Mesenchymal stem cell (in vitro differentiated cells and primary cell): ENCODE data around the gene GTF2A2.
A peak's percentile ranks its signal among the peaks of the same experiment; 100 is the strongest.

Experiments used
- DNase-seq: peaks from one replicate; pipeline ENCODE4 v3.0.0-alpha.2; 2013
- H2AFZ ChIP-seq: one replicate; pipeline ENCODE4 v1.6.1; 2013; ENCODE audit warnings: low read depth, mild to moderate bottlenecking, control low read depth, inconsistent platforms, low read length, moderate library complexity
- H2AK5ac ChIP-seq: 2 replicates; pipeline ENCODE4 v1.6.1; 2013; ENCODE audit warnings: low read length, moderate library complexity, mild to moderate bottlenecking, inconsistent platforms; ENCODE audit not compliant: severe bottlenecking
- H2BK120ac ChIP-seq: one replicate; pipeline ENCODE4 v1.6.1; 2013; ENCODE audit warnings: low read depth, mild to moderate bottlenecking, inconsistent platforms, low read length, moderate library complexity
- H2BK12ac ChIP-seq, 2 experiments: one replicate each; pipeline ENCODE4 v1.6.1; 2013; ENCODE audit warnings: inconsistent platforms in 2 of 2, low read length in 2 of 2, mild to moderate bottlenecking in 2 of 2, moderate library complexity in 2 of 2, control low read depth in 1 of 2
- H2BK15ac ChIP-seq: one replicate; pipeline ENCODE4 v1.6.1; 2013; ENCODE audit warnings: mild to moderate bottlenecking, low read depth, inconsistent platforms; ENCODE audit not compliant: poor library complexity, severe bottlenecking
- H2BK5ac ChIP-seq: 2 replicates; pipeline ENCODE4 v1.6.1; 2013; ENCODE audit warnings: low read depth, mild to moderate bottlenecking, low read length, control low read depth, inconsistent platforms; ENCODE audit not compliant: poor library complexity, severe bottlenecking
- H3K14ac ChIP-seq, 2 experiments: one replicate each; pipeline ENCODE4 v1.6.1; 2013; ENCODE audit warnings: inconsistent platforms in 2 of 2, low read length in 2 of 2, control low read depth in 1 of 2, mild to moderate bottlenecking in 1 of 2, moderate library complexity in 1 of 2
- H3K18ac ChIP-seq, 2 experiments: one replicate each; pipeline ENCODE4 v1.6.1; 2013; ENCODE audit warnings: inconsistent platforms in 2 of 2, low read length in 2 of 2, control low read depth in 1 of 2, low read depth in 1 of 2, mild to moderate bottlenecking in 1 of 2
- H3K23ac ChIP-seq, 2 experiments: one replicate each; pipeline ENCODE4 v1.6.1; 2013; ENCODE audit warnings: inconsistent platforms in 2 of 2, low read length in 2 of 2, mild to moderate bottlenecking in 2 of 2, moderate library complexity in 2 of 2, control low read depth in 1 of 2
- H3K27ac ChIP-seq: 2 replicates; pipeline ENCODE4 v1.5.1; 2013; ENCODE audit warnings: mild to moderate bottlenecking, moderate library complexity, low read length, control low read depth, inconsistent platforms; ENCODE audit not compliant: poor library complexity, severe bottlenecking
- H3K27me3 ChIP-seq, 2 experiments: 2 replicates each; pipeline versions ENCODE4 v1.6.1 to v1.7.0; 2013; ENCODE audit warnings: low read length in 2 of 2, mild to moderate bottlenecking in 2 of 2, moderate library complexity in 2 of 2, control low read depth in 1 of 2, inconsistent platforms in 1 of 2; ENCODE audit not compliant: control insufficient read depth in 1 of 2, insufficient read depth in 1 of 2
- H3K36me3 ChIP-seq, 2 experiments: 2 replicates each; pipeline versions ENCODE4 v1.6.1 to v1.7.0; 2013; ENCODE audit warnings: low read length in 2 of 2, control low read depth in 1 of 2, inconsistent platforms in 1 of 2, low read depth in 1 of 2, mild to moderate bottlenecking in 1 of 2; ENCODE audit not compliant: insufficient read depth in 2 of 2, control insufficient read depth in 1 of 2
- H3K4ac ChIP-seq, 2 experiments: one replicate each; pipeline ENCODE4 v1.6.1; 2013; ENCODE audit warnings: inconsistent platforms in 2 of 2, low read length in 2 of 2, mild to moderate bottlenecking in 2 of 2, moderate library complexity in 2 of 2, control low read depth in 1 of 2, low read depth in 1 of 2
- H3K4me1 ChIP-seq: 2 replicates; pipeline ENCODE4 v1.6.1; 2013; ENCODE audit warnings: low read depth, low read length, control low read depth; ENCODE audit not compliant: control insufficient read depth, insufficient read depth
- H3K4me2 ChIP-seq: 2 replicates; pipeline ENCODE4 v1.6.1; 2013; ENCODE audit warnings: low read length, mild to moderate bottlenecking, inconsistent platforms; ENCODE audit not compliant: poor library complexity, severe bottlenecking
- H3K4me3 ChIP-seq, 2 experiments: 2 replicates each; pipeline versions ENCODE4 v1.5.1 to v1.7.0; 2013; ENCODE audit warnings: low read length in 2 of 2, mild to moderate bottlenecking in 2 of 2, control low read depth in 1 of 2, low read depth in 1 of 2; ENCODE audit not compliant: insufficient read depth in 1 of 2
- H3K79me1 ChIP-seq: replicated peaks from 2 replicates; pipeline ENCODE4 v1.6.1; 2013; ENCODE audit warnings: mild to moderate bottlenecking, control low read depth, low read length, inconsistent platforms; ENCODE audit not compliant: poor library complexity, severe bottlenecking
- H3K9ac ChIP-seq: 2 replicates; pipeline ENCODE4 v1.7.0; 2013; ENCODE audit warnings: mild to moderate bottlenecking, low read length, moderate library complexity
- H3K9me3 ChIP-seq: 2 replicates; pipeline ENCODE4 v1.7.0; 2013; ENCODE audit warnings: mild to moderate bottlenecking, low read length; ENCODE audit not compliant: control insufficient read depth
- H4K8ac ChIP-seq: one replicate; pipeline ENCODE4 v1.6.1; 2013; ENCODE audit warnings: inconsistent platforms, mild to moderate bottlenecking, low read length, moderate library complexity
- H4K91ac ChIP-seq: one replicate; pipeline ENCODE4 v1.6.1; 2013; ENCODE audit warnings: mild to moderate bottlenecking, low read length, inconsistent platforms
- WGBS: methylation state at CpG from one replicate; pipeline ENCODE4 v1.1.7; 2013; ENCODE audit warnings: mixed read lengths; 5-methylcytosine and 5-hydroxymethylcytosine counted together

GTF2A2 gene

GRCh38 chr15:59611276-59612260 is 45.7 kb downstream of the GTF2A2 start, which contains the start of gene GCNT3:
Gene GCNT3, plus strand, starts transcription at chr15:59611783. Its CDS starts 6,456 bp downstream, at chr15:59618239.
- H3K27me3 ChIP-seq = peaks cover 0 to 16% of the 10 kb centered on the region in 2 experiments
- no peak within 1 kb of the TSS for H4K8ac ChIP-seq
- H4K91ac ChIP-seq = no peak within 1 kb of the TSS
- H2BK120ac ChIP-seq = no peak within 1 kb of the TSS
- H3K27ac ChIP-seq = peak within 1 kb of the TSS; percentile 98
- no peak within 1 kb of the TSS for H2BK15ac ChIP-seq
- H3K4me2 ChIP-seq = peak within 1 kb of the TSS; percentile 69
- no peak within 1 kb of the TSS for H3K18ac ChIP-seq
- peak within 1 kb of the TSS; percentile 88 for H2AK5ac ChIP-seq
- H3K36me3 ChIP-seq = no peaks in the 10 kb centered on the region
- WGBS = 87% methylated on average over 8 of the region's 8 CpGs
- H3K9me3 ChIP-seq = no peaks in the 10 kb centered on the region
- H3K79me1 ChIP-seq = peaks cover 2% of the 10 kb centered on the region
- peak within 1 kb of the TSS; percentile 81 for H2BK5ac ChIP-seq
- no peak within 1 kb of the TSS for H2BK12ac ChIP-seq
- no peak within 1 kb of the TSS for H2AFZ ChIP-seq
- peak within 1 kb of the TSS; percentile 56 for H3K9ac ChIP-seq
- no peak within 1 kb of the TSS for H3K23ac ChIP-seq
- peaks cover 6% of the 10 kb centered on the region for H3K4me1 ChIP-seq
- no peak within 1 kb of the TSS for H3K4me3 ChIP-seq
- H3K4ac ChIP-seq = no peak within 1 kb of the TSS
- DNase-seq = peak; percentile 18
- no peak within 1 kb of the TSS for H3K14ac ChIP-seq

GRCh38 chr15:59609730-59610712 is 47.3 kb downstream of the GTF2A2 start:
- H4K91ac ChIP-seq = no peak overlapping the region
- H3K14ac ChIP-seq = no peak overlapping the region
- H3K27me3 ChIP-seq = peaks cover 0 to 12% of the 10 kb centered on the region in 2 experiments
- no peak overlapping the region for H3K4me3 ChIP-seq
- no peak overlapping the region for H3K4ac ChIP-seq
- H2BK15ac ChIP-seq = no peak overlapping the region
- no peak overlapping the region for H3K4me2 ChIP-seq
- no peak overlapping the region for H3K23ac ChIP-seq
- no peak overlapping the region for H2BK120ac ChIP-seq
- H3K79me1 ChIP-seq = peaks cover 2% of the 10 kb centered on the region
- peaks cover 4% of the 10 kb centered on the region for H3K4me1 ChIP-seq
- no peak overlapping the region for H2BK12ac ChIP-seq
- H2AFZ ChIP-seq = no peak overlapping the region
- no peak overlapping the region for H3K9ac ChIP-seq
- no peak for DNase-seq
- no peak overlapping the region for H3K27ac ChIP-seq
- 91% methylated on average over 7 of the region's 7 CpGs for WGBS
- H2AK5ac ChIP-seq = peak overlapping the region; percentile 49
- no peak overlapping the region for H2BK5ac ChIP-seq
- no peaks in the 10 kb centered on the region for H3K36me3 ChIP-seq
- H3K9me3 ChIP-seq = no peaks in the 10 kb centered on the region
- H3K18ac ChIP-seq = no peak overlapping the region
- H4K8ac ChIP-seq = no peak overlapping the region

GRCh38 chr15:59605994-59606393 is 51.3 kb downstream of the GTF2A2 start:
- Histone ChIP-seq H4K91ac (no peak overlapping the region), H3K18ac (no peak overlapping the region), H3K27ac (no peak overlapping the region), H2BK120ac (no peak overlapping the region), H3K23ac (no peak overlapping the region), H3K4me2 (no peak overlapping the region), H3K4me3 (no peak overlapping the region), H3K14ac (no peak overlapping the region), H2AFZ (no peak overlapping the region), H2BK5ac (no peak overlapping the region), H3K36me3 (no peaks in the 10 kb centered on the region), H2BK15ac (no peak overlapping the region), H3K79me1 (no peaks in the 10 kb centered on the region), H2AK5ac (no peak overlapping the region), H3K4ac (no peak overlapping the region), H3K27me3 (peaks cover 0 to 12% of the 10 kb centered on the region in 2 experiments), H3K4me1 (peaks cover 1% of the 10 kb centered on the region), H3K9me3 (peaks cover 14% of the 10 kb centered on the region), H3K9ac (no peak overlapping the region), H4K8ac (no peak overlapping the region), H2BK12ac (no peak overlapping the region)
- WGBS = 81% methylated on average over 5 of the region's 5 CpGs
- DNase-seq = no peak
